GM23338 (cell line): ENCODE results near the gene TPX2.

Source experiments
- CREB1 ChIP-seq: fragments of 250-450 bp; sonication (Bioruptor Pico); IDR thresholded peaks from 2 replicates; pipeline ENCODE4 v1.5.0; 2020; ENCODE audit warnings: low read depth, mild to moderate bottlenecking, moderate library complexity
- EZH2 ChIP-seq: fragments of 200-600 bp; sonication (generic); IDR thresholded peaks from one replicate; pipeline ENCODE4 v1.8.0; 2017; ENCODE audit warnings: antibody characterized with exemption, mild to moderate bottlenecking, low read depth; ENCODE audit not compliant: unreplicated experiment
- EZH2phosphoT487 ChIP-seq: fragments of 200-600 bp; sonication (generic); IDR thresholded peaks from one replicate; pipeline ENCODE4 v1.8.1; 2018; ENCODE audit warnings: antibody characterized with exemption; ENCODE audit not compliant: unreplicated experiment
- NANOG ChIP-seq: IDR thresholded peaks from 2 replicates; pipeline ENCODE4 v1.6.1; 2016; ENCODE audit warnings: antibody characterized with exemption, borderline replicate concordance
- POLR2AphosphoS5 ChIP-seq: IDR thresholded peaks from 2 replicates; pipeline ENCODE4 v1.6.1; 2016; ENCODE audit warnings: antibody characterized with exemption, low read depth
- STAT1 ChIP-seq: IDR thresholded peaks from one replicate; pipeline ENCODE4 v1.6.1; 2016; ENCODE audit warnings: antibody characterized with exemption; ENCODE audit not compliant: unreplicated experiment
- TF ChIP-seq, protein P1 (sequence below), 2 experiments: fragments of 200-600 bp in 1 of 2; sonication (generic) in 1 of 2; conservative IDR thresholded peaks; 2 replicates each; pipeline versions ENCODE4 v1.5.1 to v1.6.1; 2016 to 2017; ENCODE audit warnings: antibody characterized with exemption in 2 of 2, low read depth in 2 of 2, mild to moderate bottlenecking in 2 of 2, moderate library complexity in 1 of 2
- TF ChIP-seq, protein P2 (sequence below): IDR thresholded peaks from 2 replicates; pipeline ENCODE4 v1.6.1; 2016; ENCODE audit warnings: antibody characterized with exemption
- TF ChIP-seq, protein P3 (sequence below): IDR thresholded peaks from one replicate; pipeline ENCODE4 v1.6.1; 2018; ENCODE audit warnings: antibody characterized with exemption; ENCODE audit not compliant: unreplicated experiment

DNA sequence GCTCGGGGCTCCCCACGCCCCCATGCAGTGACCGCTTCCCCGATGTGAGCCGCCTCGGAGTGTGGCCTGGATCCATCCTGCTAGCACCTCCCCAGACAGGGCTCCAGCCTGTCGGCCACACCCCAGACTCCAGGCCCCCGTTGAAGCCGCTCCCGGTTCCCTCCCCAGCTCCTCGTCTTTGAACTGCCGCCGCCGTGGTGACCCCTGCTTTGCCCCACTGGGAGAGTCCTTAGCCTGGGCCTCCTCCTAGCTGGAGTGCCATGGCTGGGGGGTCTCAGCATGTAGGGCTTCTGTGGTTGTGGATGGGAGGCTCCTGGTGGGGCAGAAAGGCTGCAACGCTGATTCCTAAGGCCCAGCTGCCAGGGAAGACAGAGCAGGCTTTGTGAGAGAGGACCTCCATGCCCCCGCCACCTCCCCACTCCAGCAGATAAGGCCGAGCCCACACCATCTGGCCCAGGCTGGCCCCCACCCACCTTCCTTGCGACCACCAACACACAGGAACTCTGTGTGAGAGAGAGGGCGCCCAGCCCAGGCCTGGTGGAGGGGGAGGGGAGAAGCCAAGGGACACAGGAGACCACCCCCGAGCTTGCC is 94.9 kb downstream of the TPX2 start:
- no peak for TF ChIP-seq NANOG
- no peak for TF ChIP-seq EZH2phosphoT487
- TF ChIP-seq, protein P1, sequence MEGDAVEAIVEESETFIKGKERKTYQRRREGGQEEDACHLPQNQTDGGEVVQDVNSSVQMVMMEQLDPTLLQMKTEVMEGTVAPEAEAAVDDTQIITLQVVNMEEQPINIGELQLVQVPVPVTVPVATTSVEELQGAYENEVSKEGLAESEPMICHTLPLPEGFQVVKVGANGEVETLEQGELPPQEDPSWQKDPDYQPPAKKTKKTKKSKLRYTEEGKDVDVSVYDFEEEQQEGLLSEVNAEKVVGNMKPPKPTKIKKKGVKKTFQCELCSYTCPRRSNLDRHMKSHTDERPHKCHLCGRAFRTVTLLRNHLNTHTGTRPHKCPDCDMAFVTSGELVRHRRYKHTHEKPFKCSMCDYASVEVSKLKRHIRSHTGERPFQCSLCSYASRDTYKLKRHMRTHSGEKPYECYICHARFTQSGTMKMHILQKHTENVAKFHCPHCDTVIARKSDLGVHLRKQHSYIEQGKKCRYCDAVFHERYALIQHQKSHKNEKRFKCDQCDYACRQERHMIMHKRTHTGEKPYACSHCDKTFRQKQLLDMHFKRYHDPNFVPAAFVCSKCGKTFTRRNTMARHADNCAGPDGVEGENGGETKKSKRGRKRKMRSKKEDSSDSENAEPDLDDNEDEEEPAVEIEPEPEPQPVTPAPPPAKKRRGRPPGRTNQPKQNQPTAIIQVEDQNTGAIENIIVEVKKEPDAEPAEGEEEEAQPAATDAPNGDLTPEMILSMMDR (conservative IDR thresholded peaks at IDR 0.05; ENCODE audit: low read depth in 2 of 2) = no peak
- no peak for TF ChIP-seq POLR2AphosphoS5
- no peak for TF ChIP-seq STAT1
- TF ChIP-seq EZH2 = no peak
- TF ChIP-seq, protein P2, sequence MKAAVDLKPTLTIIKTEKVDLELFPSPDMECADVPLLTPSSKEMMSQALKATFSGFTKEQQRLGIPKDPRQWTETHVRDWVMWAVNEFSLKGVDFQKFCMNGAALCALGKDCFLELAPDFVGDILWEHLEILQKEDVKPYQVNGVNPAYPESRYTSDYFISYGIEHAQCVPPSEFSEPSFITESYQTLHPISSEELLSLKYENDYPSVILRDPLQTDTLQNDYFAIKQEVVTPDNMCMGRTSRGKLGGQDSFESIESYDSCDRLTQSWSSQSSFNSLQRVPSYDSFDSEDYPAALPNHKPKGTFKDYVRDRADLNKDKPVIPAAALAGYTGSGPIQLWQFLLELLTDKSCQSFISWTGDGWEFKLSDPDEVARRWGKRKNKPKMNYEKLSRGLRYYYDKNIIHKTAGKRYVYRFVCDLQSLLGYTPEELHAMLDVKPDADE = no peak
- TF ChIP-seq CREB1 (CRISPR knock-in tag) = no peak
- TF ChIP-seq, protein P3, sequence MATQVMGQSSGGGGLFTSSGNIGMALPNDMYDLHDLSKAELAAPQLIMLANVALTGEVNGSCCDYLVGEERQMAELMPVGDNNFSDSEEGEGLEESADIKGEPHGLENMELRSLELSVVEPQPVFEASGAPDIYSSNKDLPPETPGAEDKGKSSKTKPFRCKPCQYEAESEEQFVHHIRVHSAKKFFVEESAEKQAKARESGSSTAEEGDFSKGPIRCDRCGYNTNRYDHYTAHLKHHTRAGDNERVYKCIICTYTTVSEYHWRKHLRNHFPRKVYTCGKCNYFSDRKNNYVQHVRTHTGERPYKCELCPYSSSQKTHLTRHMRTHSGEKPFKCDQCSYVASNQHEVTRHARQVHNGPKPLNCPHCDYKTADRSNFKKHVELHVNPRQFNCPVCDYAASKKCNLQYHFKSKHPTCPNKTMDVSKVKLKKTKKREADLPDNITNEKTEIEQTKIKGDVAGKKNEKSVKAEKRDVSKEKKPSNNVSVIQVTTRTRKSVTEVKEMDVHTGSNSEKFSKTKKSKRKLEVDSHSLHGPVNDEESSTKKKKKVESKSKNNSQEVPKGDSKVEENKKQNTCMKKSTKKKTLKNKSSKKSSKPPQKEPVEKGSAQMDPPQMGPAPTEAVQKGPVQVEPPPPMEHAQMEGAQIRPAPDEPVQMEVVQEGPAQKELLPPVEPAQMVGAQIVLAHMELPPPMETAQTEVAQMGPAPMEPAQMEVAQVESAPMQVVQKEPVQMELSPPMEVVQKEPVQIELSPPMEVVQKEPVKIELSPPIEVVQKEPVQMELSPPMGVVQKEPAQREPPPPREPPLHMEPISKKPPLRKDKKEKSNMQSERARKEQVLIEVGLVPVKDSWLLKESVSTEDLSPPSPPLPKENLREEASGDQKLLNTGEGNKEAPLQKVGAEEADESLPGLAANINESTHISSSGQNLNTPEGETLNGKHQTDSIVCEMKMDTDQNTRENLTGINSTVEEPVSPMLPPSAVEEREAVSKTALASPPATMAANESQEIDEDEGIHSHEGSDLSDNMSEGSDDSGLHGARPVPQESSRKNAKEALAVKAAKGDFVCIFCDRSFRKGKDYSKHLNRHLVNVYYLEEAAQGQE = no peak
